NCI-H526 (cell line): Measurements from ENCODE around the gene STAMBP.
A peak's percentile ranks its signal among the peaks of the same experiment; 100 is the strongest.
"Not testable (repeated sequence)": the region's sequence is repeated elsewhere in the genome, so short reads cannot be mapped to it uniquely, and the experiment has no call there.

Experiments used
- DNase-seq, 2 experiments: peaks; one replicate each; lab custom pipeline; 2025; lab: John Stamatoyannopoulos, UW

STAMBP gene

DNA sequence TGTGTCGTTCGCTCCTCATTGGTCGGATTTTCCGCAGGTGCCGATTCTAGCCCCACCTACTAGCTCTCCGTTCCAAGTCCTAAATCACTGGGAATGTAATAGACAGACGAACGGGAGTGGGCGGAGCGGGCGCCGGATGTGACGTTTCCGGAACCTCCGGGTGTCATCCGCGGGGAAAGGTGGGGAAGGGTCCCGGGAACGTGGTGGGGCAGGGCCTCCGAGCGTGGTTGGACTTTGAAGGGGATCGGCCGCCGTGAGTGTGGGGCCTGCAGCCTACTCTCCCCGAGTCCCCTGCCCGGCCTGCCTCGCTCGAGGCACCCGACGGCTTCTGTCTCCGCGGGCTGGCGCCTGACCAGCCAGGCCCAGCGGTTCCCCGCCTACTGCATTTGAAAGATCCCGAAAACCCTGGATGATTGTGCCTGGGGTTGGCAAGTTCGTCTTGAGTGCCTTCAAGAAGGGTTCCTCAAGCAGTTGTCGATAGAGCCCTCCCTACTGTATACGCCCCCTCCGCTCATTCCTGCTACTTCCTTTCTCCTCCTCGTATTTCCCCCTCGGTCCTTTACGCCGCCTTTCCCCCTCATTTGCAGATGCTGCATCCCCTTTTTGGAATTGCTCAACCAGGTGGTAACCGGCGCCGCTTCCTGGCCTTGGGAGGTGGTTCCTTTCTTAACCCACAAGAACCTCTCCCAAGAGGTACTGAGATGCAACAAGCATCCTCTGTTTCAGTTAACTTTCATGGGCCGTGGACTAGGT, at the start of gene STAMBP:
STAMBP (plus strand) TSS at position 144 of the 753 bp plus-strand sequence. CDS start 1,896 bp downstream, outside the sequence.
- peak; percentile 93 to 98 for DNase-seq

DNA sequence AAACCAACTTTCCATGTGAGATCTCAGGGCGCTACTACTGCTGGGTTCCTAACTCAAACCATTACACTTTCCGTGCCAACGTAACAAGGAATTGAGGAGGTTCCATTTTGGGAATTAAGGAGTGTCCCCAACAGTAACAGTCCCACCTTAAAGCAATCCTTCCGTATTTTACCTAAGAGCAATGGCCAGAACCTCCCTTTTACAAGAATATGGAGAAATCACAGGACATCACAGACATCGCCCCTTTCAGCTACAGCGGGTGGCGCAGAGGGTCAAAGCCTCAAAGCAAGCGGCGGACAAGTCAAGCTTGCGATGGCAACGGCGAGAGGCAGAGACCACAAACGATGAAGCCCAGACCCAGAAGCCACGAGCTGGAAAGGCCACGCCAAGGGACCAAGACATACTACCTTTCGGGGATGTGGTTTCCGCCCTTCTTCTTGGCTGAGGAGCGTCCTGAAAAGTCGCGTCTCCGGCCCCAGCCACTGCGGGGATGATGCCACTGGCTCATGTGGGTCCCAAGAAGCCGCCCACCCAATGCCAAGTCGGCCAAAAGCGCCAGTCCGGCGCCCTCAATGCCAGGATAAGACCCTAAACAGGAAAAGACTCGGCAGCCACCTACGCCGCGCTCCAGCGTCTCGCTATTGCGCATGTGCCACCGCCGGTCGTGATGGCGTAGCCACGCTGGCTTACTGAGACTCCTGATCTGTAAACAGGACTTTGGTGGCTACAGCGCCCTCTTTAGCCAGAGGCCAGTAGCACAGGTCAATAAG, 49.1 kb upstream of the STAMBP start, which contains the start of gene DUSP11:
DUSP11 (minus strand) TSS at position 637 of the 770 bp plus-strand sequence; CDS start at position 508, 129 bp downstream.
- DNase-seq = peak; percentile 91 to 96

DNA sequence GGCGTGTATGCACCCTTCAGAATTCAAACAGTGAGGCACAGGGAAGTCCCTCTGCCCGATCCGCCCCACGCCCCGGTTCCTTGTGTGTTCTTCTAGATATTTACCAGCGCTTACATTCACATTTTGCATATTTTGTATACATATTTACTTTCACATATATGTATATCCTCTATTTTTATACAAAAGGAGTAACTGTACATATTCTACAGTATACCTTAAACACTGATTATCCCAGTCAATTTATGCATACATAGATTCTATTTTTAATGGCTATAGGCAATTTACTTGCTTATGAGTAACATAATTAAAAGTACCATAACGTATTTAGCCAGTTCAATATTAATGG, 48.6 kb upstream of the STAMBP start:
- DNase-seq = no peak

DNA sequence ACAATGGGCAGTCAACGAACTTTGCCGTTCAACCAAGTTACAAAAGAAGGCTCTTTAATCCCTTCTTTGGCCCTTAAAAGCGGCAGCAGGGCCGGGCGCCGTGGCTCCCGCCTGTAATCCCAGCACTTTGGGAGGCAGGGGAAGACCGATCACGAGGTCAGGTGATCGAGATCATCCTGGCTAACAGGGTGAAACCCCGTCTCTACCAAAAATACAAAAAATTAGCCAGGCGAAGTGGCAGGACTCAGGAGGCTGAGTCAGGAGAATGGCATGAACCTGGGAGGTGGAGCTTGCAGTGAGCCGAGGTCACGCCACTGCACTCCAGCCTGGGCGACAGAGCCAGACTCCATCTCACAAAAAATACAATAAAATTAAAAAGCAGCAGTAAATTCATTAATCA, 45.4 kb upstream of the STAMBP start:
- not testable (repeated sequence) for DNase-seq

DNA sequence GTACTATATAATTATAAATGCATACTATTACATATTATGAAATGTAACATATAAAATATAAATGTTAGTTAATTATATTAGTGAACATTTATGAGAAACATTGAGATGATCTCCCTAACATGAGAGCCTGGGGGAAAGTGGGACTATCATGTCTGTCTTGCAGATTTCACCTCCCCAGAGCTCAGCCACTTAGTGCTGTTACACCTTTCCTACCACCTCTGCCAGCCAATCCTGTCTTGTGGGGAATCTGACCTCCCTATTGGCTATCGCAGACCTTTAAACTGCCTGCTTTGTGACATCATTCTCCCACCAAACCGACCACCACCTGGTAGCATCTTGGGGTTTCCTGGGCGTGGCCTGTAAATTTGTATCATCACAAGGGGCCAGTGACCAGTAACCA, 44.9 kb upstream of the STAMBP start, which contains the start of gene C2orf78:
C2orf78 (plus strand) TSS at position 301 of the 400 bp plus-strand sequence. CDS start 127 bp downstream, outside the sequence.
- DNase-seq = not testable (repeated sequence)

DNA sequence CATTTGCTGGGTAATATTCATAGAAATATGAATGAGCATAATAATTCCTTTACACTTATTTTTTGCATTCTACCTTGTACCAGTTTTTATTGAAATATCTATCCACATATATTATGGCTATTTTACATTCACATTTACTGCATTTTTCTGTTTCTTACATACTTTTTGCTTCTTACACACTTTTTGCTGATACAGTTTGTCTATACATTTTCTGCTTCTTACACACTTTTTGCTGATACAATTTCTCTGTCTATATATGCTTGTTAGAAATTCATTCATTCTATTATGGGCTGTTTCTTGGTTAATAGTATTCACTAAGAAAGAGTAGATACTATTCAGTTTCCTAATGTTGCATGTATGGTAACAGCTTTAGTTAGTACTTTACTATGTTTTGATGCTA, 16.9 kb upstream of the STAMBP start:
- no peak for DNase-seq

DNA sequence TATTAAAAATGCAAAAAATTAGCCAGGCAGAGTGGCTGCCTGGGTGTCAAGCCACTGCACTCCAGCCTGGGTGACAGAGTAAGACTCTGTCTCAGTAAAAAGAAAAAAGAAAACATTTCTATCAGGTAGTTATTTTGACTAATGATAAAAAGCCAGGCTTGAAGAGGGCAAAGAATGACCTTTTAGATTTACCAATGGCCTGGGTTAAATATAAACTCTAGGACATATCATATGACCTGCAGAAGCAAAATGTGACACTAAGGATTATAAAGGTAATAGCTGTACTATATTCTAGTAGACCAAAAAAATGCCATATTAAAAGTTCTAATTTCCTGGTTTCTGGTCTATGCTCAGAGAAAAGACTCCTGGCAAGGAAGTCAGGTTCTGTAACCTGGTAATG, 16.1 kb upstream of the STAMBP start:
- DNase-seq = no peak

DNA sequence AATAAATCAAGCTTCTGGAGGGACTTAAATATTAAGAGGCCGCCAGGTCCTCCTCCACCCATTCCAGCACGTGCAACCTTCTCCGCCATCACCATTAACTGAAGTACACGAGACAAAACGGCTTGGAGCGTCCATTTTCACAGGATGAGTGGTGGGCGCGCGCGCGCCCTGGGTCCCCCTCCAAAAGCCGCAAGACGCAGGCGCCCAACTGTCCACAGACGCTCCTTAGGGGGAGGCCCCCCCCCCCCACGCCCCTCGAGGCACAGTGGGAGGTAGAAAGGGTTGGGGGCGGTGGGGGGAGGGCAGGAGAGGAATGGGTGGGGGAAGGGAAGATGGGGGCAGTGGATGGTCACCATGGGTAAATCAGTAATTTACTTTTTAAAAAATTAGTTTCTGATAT, 10.5 kb upstream of the STAMBP start:
- DNase-seq = no peak

DNA sequence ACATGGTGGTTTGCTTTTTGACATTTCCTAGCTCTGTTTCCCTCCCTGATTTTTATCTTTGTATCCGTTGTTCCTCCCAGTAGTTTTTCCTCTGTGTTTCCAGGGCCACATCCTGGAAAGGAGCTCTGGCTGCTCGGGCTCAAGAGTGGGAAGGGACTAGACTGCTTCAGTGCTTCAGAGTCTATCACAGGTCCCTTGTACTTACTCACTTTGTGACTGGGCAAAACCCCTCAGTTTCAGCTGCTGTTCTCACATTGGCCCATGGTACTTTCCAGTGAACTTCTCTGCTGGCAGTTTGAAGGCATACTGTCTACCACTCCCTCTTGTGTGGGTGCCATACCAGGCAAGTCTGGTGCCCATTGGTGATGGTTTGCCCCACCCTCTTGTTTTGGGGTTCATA, 7.5 kb upstream of the STAMBP start:
- no peak for DNase-seq

DNA sequence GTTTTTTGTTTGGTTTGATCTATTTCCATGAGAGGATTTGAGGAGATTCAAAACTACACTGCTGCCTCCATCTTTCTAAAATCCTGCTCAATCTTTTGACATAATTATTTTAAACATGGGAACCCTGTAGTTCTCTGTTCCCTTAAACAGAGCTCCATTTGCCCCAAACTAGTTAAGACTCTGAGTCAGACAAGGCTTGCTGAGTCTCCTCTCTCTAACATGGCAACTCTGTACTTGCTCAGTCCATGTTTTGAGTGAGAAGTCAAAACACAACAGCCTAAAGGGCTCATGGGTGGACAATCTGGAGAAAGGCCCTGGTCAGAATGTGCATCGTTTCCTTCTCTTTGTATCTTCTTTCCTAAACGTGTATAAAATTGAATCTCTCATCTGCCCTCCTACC, 7.1 kb upstream of the STAMBP start:
- no peak for DNase-seq

DNA sequence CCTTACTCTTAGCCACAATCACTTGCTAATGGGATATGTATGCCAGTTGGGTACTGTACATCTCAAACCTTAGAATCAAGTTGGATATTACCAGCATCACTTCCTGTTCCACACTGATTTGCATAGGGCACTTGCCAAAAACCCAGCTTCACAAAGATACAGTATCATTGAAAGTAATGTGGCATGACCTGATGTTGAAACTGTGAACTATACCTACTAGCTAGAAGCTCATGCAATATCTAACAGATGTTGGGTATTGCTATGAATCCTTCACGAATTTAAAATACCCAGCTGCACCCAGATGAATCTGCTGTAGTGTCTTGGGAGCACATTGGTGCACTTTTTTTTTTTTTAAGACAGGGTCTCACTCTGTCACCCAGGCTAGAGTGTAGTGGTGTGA, 6.5 kb upstream of the STAMBP start:
- no peak for DNase-seq

DNA sequence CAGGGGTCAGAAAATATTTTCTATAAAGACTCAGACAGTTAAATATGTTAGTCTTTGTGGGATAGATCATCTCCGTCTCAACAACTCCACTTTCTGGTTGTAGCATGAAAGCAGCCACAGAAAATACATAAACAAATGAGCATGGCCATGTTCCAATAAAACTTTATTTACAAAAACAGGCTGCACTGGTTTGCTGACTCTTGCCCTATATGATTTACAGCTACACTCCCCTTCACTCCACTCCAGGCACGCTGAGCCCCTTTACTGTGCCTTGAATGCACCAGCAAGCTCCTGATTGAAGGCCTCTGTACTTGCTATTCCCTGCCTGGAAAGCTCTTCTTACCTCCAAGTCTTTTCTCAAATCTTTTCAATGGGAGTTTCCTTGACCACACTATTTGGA, 5.8 kb upstream of the STAMBP start:
- DNase-seq = peak in 1 of 2 experiments; percentile 7

DNA sequence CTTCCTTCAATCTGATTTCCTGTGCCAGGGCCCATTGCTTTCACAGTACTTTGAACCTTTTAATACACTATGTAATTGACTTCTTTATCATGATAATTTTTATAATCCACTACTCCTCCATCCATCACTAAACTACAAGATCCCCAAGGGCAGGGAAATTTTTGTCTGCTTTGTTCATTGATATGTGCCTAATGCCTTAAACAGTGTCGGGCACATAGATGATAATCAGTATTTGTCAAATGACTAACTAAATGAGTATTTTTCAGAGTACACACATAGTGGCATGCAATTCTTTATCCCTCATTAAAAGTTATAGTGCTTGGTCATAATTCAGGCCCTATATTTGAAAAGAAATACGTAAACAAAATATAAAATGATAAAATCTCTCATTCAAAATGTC, 5.3 kb upstream of the STAMBP start:
- no peak for DNase-seq

DNA sequence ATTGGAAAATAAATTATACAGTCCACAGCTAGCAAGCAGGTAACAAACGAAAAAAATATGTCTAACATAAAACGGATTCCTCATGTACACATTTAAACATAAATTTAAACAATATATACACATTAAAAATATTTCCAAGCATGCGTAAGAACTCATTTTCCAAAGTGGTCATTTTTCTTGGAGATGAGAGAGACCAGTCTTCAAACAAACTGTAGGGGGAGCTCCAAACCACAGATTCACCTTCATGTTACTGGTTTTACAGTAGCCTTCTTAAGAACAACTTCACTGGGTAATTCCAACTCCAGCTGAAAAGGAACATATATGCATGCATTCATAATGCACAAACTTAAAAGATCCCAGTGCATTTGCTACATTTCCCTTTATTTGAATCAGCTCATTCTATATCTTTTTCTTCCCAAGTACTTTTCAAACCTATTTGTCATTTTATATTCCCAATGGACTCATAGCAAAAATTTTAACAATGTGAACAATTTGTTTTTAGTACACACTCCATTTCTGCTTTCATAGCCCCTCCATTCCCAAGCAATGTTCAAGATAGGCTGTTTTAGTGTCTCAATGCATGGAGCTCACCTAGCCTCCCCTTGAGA, 4.7 kb upstream of the STAMBP start:
- DNase-seq = peak; percentile 28 to 83

DNA sequence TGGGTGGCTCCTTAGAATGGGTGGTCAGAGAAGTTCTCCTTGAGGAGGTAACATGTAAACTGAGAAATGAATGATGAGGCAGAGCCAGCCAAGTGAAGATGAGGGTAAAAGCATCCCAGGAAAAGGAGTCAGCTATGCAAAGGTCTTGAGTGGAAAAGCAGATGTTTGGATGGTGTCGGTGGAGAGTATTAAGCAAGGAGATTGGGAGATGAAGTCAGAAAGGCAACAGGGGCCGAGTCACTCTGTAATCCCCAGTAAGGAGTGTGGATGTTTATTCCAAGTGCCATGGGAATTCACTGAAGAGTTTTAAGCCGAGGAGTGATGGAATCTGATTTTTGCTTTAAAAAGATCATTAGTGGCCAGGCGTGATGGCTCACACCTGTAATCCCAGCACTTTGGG, 3.4 kb upstream of the STAMBP start:
- DNase-seq = no peak

DNA sequence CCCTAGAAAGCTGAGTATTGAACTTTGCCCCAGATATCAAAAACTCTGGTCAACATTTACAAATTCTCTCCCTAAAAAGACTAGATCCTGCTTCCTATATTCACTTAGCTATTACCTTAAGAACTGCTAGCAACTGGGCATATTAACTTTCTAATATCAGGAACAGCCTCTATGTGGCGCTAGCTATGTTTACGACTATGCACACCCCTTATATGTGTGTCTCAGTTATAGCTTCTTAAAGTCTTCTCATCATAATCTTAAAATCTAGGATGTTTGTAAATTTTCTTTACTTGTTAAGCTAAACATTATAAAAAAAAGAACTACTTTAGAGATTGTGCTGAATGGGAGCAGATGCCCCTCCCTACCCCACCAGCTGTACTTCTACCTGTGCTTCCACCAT, 1.7 kb upstream of the STAMBP start:
- peak; percentile 3 to 52 for DNase-seq

DNA sequence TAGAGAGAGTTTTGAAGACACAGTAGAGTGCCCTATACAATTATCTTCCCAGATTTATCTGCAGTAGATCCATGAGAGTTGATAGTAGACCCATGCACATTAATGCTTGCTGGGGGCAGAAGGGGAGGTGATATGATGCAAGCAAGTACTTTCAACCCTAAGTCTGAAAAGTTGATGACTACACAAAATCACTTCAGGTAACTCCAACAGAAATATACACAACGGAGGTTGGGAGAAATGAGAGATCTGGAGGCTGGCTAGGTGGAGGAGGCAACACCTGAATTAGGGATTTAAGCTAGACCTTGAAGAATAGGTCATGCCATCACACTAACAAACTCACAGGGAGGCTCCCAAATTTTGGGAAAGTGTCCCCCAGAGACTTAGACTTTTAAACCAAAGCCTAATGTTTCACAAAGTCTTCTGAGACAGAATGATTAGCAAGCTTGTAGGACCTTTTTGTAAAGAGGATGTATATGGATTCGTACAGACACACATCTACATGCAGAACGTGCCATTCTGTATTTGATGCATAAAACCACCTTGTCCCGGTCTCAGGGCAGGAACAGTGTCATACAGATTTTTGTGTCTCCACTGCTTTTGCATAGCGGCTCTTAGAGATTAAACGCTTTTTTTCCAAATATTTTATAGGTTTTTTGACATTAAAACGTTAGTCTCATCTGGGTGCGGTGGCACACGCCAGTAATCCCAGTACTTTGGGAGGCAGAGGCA, 937 bp upstream of the STAMBP start:
- DNase-seq = no peak

DNA sequence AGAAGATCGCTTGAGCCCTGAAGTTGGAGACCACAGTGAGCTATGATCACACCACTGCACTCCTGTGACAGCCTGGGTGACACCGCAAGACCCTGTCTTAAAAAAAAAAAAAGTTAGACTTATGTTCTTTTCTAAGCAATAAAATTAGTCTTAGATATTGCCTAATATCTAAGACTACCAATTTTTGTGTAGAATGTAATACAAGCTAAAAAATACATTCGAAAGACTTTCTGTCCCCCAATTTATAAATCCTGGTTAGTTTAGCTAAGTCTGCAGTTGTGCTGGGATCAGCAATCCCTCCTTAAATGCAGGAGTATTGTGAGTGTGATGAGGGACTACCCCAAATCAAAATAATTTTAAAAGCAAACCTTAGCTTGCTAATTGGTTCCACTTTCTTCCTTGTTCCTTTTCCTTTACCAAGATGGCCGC, 358 bp upstream of the STAMBP start:
- no peak for DNase-seq

DNA sequence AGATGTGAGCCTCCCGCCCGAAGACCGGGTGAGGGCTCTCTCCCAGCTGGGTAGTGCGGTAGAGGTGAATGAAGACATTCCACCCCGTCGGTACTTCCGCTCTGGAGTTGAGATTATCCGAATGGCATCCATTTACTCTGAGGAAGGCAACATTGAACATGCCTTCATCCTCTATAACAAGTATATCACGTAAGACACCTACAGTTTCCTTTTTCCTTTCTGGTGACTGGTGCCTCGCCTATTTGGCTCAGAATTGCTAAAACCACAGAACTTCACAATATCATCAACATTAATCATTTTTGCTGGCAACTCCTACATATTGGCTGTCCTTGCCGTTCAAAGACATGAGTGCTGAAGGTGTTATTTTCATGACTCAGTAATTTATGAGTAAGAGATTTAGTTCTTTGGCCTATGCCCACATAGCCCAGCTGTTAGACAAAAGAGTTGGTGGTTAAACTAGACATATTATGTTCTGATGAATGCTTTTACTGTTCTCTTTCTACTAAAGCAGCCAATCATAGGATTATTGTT, 2.2 kb downstream of the STAMBP start:
- no peak for DNase-seq

DNA sequence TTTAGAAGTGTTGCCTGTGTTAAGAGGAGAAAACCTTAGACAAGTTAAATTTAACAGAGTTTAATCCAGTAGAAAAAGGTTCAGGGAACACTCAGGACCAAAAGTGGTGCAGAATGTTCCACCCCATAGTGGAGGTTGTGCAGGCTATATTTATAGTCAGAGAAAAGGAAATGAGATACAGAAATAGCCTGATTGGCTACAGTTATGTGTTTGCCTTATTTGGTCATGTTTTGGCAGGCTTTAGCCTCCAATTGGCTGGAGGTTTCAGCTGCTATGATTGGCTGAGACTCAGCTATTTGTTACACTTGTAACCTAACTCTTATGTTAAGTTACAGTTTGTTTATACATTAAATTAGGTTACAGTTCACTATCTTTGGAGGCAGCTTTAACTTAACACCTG, 4.2 kb downstream of the STAMBP start:
- no peak for DNase-seq

DNA sequence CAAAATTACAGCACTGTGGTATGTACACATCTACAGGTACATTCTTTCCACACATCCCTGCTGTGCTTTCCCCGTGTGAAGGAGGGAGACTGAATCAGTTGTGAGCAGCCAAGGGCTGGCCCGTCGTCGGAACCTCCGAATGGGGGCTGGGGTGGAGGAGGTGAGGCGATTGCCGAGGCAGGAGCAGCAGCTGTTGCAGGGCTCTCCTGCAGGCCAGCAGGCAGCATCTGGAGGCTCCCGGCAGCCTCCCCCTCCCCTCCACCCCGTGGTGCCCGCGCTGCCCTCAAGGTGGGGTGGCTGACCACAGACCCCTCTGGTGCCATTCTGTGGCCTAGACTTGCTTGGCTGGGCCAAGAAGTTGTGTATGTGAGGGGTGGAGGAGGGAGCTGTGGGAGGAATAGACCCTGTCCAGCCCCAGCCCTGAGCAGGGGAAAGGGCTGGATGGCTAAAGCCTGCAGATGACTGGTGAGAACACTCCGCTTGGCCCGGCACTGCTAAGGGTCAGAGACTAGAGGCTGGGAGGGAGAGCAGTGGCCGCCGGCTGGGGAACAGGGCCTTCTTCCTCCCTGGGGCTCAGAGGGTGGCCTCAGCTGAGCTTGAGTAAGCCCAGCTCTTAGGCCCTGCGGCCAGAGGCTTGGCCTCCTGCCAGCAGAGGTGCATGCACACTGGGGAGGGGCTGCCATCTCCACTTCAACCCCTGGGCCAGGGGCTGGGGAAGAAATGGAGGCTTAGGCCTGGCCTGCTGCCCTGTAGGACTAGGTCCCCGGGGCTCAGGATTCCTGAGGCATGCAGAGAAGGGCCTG, 7.6 kb downstream of the STAMBP start:
- no peak for DNase-seq
